GM10248 (cell line): ENCODE results near the gene HBA2.
"Not testable (repeated sequence)": the region's sequence is repeated elsewhere in the genome, so short reads cannot be mapped to it uniquely, and the experiment has no call there.

Experiments used
- CTCF ChIA-PET: fragments of 300-600 bp; sonication (Branson Sonifier 250); formaldehyde crosslinking; extraction: SDS; loops from one replicate; lab custom pipeline; 2021; ENCODE audit warnings: antibody characterized with exemption; lab: Yijun Ruan, JAX
- POLR2A ChIA-PET: fragments of 350-650 bp; sonication (Branson Sonifier 250); formaldehyde crosslinking; extraction: SDS; loops from one replicate; lab custom pipeline; 2020; ENCODE audit warnings: antibody characterized with exemption; lab: Yijun Ruan, JAX
- DNase-seq: peaks from one replicate; pipeline ENCODE4 v3.0.0; 2012; ENCODE audit errors: extremely low spot score
- CTCF ChIP-seq: IDR thresholded peaks from 2 replicates; pipeline ENCODE4 v1.5.1; 2012; ENCODE audit warnings: mild to moderate bottlenecking, low read depth; ENCODE audit errors: extremely low read depth, missing control alignments, control extremely low read depth

Gene HBA2

GRCh38 chr16:203246-203645, 30.6 kb downstream of the HBA2 start:
- CTCF ChIA-PET, result no interaction called here
- POLR2A ChIA-PET, result no interaction called here
- TF ChIP-seq CTCF, result no peak
- no peak for DNase-seq

GRCh38 chr16:204046-204445, 31.4 kb downstream of the HBA2 start:
- CTCF ChIA-PET, DNase-seq, POLR2A ChIA-PET: not testable (repeated sequence)

GRCh38 chr16:209359-209758, 36.7 kb downstream of the HBA2 start:
- ChIA-PET POLR2A (interaction anchor here (0.7 kb wide), 1 partner anchor 30 kb away, joined by 3 read pairs; no protein-coding TSS in a partner anchor), CTCF (interaction anchor here (1.2 kb wide), 1 partner anchor 112 kb away, joined by 3 read pairs; no protein-coding TSS in a partner anchor)
- DNase-seq, result not testable (repeated sequence)

GRCh38 chr16:211631-212180, 39.0 kb downstream of the HBA2 start:
- CTCF ChIA-PET, DNase-seq, POLR2A ChIA-PET: not testable (repeated sequence)

- CTCF ChIA-PET, result interaction anchor here (1.5 to 2.3 kb wide), 3 partner anchors 11 to 116 kb away, joined by 4 to 10 read pairs (median 5); no protein-coding TSS in a partner anchor
- POLR2A ChIA-PET, result interaction anchor here (0.7 kb wide), 1 partner anchor 10 kb away, joined by 3 read pairs; no protein-coding TSS in a partner anchor
- no peak for TF ChIP-seq CTCF
- no peak for DNase-seq
Observed at GRCh38 chr16:212999-213398, 40.3 kb downstream of the HBA2 start.

GRCh38 chr16:220021-220420, 47.3 kb downstream of the HBA2 start:
- CTCF ChIA-PET, result interaction anchor here (1.6 to 1.7 kb wide), 3 partner anchors 8 to 124 kb away, joined by 4 to 6 read pairs (median 5); no protein-coding TSS in a partner anchor
- no peak for DNase-seq
- POLR2A ChIA-PET, result no interaction called here
- TF ChIP-seq CTCF, result no peak
